ENCODE data around the gene C16orf89. TPM values are rescaled to one million over a fixed set of nuclear protein-coding genes. Genes with fewer than 3 reads are reported as not detected.
A peak's percentile ranks its signal among the peaks of the same experiment; 100 is the strongest.

C16orf89 gene
- polyA plus RNA-seq, 3 donors, result not detected

DNA sequence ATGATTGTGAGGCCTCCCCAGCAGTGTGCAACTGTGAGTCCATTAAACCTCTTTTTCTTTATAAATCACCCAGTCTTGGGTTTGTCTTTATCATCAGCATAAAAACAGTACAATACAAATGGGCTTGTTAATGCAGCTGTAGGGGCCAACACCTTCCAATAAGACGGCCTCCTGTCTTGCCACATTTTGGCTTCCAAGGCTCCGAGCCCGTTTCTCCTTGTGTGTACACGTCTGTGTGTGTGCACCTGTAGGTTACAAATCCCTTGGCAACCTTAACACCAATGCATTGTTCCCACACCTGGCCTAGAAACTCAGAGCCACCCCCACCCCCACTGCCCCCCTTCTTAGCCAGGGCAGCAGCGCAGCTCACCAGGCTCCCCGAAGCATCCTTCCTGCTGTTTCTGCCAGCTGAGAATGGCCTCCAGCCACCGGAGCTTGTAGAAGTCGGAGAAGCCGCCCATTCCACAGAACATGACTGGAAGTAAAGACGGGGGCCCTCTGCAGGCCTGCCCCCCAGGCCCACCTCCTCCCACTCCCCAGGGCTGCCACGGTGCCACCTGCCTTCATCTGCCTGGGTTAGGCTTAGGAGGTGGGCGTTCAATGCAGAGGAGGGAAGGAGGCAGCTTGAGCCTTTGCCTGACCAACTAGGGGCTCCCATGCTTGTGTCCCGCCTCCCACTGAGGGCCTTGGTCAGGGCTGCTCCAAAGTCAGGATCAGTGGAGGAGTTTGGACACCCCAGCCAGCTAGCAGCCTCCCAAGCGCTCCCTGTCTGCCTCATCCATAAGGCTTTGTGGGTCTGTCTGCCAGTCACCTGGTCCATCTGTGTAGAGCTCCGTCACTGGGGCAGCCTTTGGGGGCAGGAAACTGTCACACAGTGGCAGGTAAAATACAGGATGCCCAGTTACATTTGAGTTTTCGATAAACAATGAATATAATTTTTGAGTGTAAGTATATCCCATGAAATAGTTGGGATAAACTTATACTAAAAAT, 10.6 kb downstream of the C16orf89 start:
- Histone ChIP-seq H3K27me3 (ENCODE audit: control insufficient read depth in 2 of 2, insufficient read depth in 2 of 2, low read length in 2 of 2) (no peaks in the 10 kb centered on the region), H3K4me3 (replicated peaks in 1 of 3; ENCODE audit: low read depth in 2 of 3, low read length in 3 of 3) (no peak overlapping the region), H2AFZ (ENCODE audit: insufficient read depth, low read depth, low read length, poor library complexity, severe bottlenecking) (no peak overlapping the region), H3K27ac (ENCODE audit: low read depth in 1 of 2, low read length in 2 of 2) (no peak overlapping the region), H3K9ac (ENCODE audit: insufficient read depth, low read length, poor library complexity, severe bottlenecking) (no peak overlapping the region), H3K4me1 (ENCODE audit: control insufficient read depth in 1 of 2, insufficient read depth in 2 of 2, low read length in 2 of 2) (peaks cover 7 to 8% of the 10 kb centered on the region in 2 donors), H3K36me3 (replicated peaks in 1 of 2; ENCODE audit: control insufficient read depth in 1 of 2, insufficient read depth in 2 of 2, low read length in 2 of 2) (no peaks in the 10 kb centered on the region), H3K4me2 (replicated peaks; ENCODE audit: extremely low read depth, low read length, poor library complexity, severe bottlenecking) (no peak overlapping the region), H4K20me1 (ENCODE audit: insufficient read depth, low read length) (no peaks in the 10 kb centered on the region), H3K79me2 (ENCODE audit: insufficient read depth, low read length) (no peaks in the 10 kb centered on the region), H3K9me3 (replicated peaks in 1 of 2; ENCODE audit: control insufficient read depth in 1 of 2, insufficient read depth in 1 of 2, low read length in 2 of 2) (no peaks in the 10 kb centered on the region)
- peaks cover 0 to 10% (median 4%) of the 10 kb centered on the region in 7 donors for H3K9me3 Mint-ChIP-seq
- intact Hi-C loops (cut with micrococcal nuclease), result no loop called here
- peaks cover 6 to 12% (median 10%) of the 10 kb centered on the region in 3 donors for H3K27me3 Mint-ChIP-seq (ENCODE audit: low read depth in 3 of 3)
- peaks cover 10% of the 10 kb centered on the region for H3K4me1 Mint-ChIP-seq
- H3K4me3 Mint-ChIP-seq, result no peak overlapping the region
- 94% methylated on average over 9 of the region's 16 CpGs for WGBS (ENCODE audit: insufficient coverage)
- H3K27ac Mint-ChIP-seq, result peak overlapping the region in 1 of 7 donors; percentile 1
- H3K36me3 Mint-ChIP-seq, result no peaks in the 10 kb centered on the region
- no peak for DNase-seq
- TF ChIP-seq CTCF (IDR thresholded peaks at IDR 0.05), result no peak

GRCh38 chr16:5046914-5047313, 18.8 kb downstream of the C16orf89 start:
- peaks cover 6 to 19% (median 15%) of the 10 kb centered on the region in 3 donors for H3K27me3 Mint-ChIP-seq (ENCODE audit: low read depth in 3 of 3)
- H3K36me3 Mint-ChIP-seq, result no peaks in the 10 kb centered on the region
- H3K79me2 ChIP-seq (ENCODE audit: insufficient read depth, low read length), result no peaks in the 10 kb centered on the region
- no peak overlapping the region for H3K4me3 ChIP-seq (replicated peaks in 1 of 3; ENCODE audit: low read depth in 2 of 3, low read length in 3 of 3)
- no peaks in the 10 kb centered on the region for H3K36me3 ChIP-seq (replicated peaks in 1 of 2; ENCODE audit: control insufficient read depth in 1 of 2, insufficient read depth in 2 of 2, low read length in 2 of 2)
- no peak for DNase-seq
- no peak for TF ChIP-seq CTCF (IDR thresholded peaks at IDR 0.05)
- H3K4me2 ChIP-seq (replicated peaks; ENCODE audit: extremely low read depth, low read length, poor library complexity, severe bottlenecking), result no peak overlapping the region
- H3K9me3 ChIP-seq (replicated peaks in 1 of 2; ENCODE audit: control insufficient read depth in 1 of 2, insufficient read depth in 1 of 2, low read length in 2 of 2), result peaks cover 0 to 5% of the 10 kb centered on the region in 2 donors
- H3K4me3 Mint-ChIP-seq, result no peak overlapping the region
- H3K27ac ChIP-seq (ENCODE audit: low read depth in 1 of 2, low read length in 2 of 2), result no peak overlapping the region
- intact Hi-C loops (cut with micrococcal nuclease), result no loop called here
- no peak overlapping the region for H2AFZ ChIP-seq (ENCODE audit: insufficient read depth, low read depth, low read length, poor library complexity, severe bottlenecking)
- peaks cover 7 to 18% (median 11%) of the 10 kb centered on the region in 7 donors for H3K9me3 Mint-ChIP-seq
- no peaks in the 10 kb centered on the region for H3K4me1 Mint-ChIP-seq
- peak overlapping the region in 1 of 7 donors; percentile 72 for H3K27ac Mint-ChIP-seq
- peaks cover 0 to 5% of the 10 kb centered on the region in 2 donors for H3K27me3 ChIP-seq (ENCODE audit: control insufficient read depth in 2 of 2, insufficient read depth in 2 of 2, low read length in 2 of 2)
- WGBS (ENCODE audit: insufficient coverage), result no CpG with 5 or more reads among the region's 2 CpGs
- no peaks in the 10 kb centered on the region for H3K4me1 ChIP-seq (ENCODE audit: control insufficient read depth in 1 of 2, insufficient read depth in 2 of 2, low read length in 2 of 2)
- H4K20me1 ChIP-seq (ENCODE audit: insufficient read depth, low read length), result no peaks in the 10 kb centered on the region
- H3K9ac ChIP-seq (ENCODE audit: insufficient read depth, low read length, poor library complexity, severe bottlenecking), result no peak overlapping the region

Data from CD14-positive monocyte (primary cell).